NOMO-1 (cell line): ENCODE measurements around the gene OR13C8.

Source experiments
- DNase-seq, 2 experiments: peaks; one replicate each; lab custom pipeline; 2025; ENCODE audit not compliant: unreplicated experiment in 2 of 2; lab: John Stamatoyannopoulos, UW

OR13C8 gene

GRCh38 chr9:104611213-104611612, 42.2 kb downstream of the OR13C8 start:
- no peak for DNase-seq

DNA sequence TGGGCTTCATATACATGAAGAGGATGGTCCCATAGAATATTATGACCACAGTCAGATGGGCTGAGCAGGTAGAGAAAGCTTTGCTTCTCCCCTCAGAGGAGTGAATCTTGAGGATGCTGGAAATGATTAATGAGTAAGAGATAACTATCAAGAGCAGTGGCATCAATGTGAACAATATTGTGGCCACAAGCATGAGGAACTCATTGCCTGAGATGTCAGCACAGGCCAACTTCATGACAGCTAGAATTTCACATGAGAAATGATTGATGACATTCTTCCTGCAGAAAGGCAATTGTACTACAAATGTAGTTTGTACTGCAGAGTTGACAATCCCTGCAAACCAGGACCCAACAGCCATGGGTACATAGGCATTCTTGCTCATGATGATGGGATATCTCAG, 48.5 kb downstream of the OR13C8 start:
- DNase-seq = no peak

DNA sequence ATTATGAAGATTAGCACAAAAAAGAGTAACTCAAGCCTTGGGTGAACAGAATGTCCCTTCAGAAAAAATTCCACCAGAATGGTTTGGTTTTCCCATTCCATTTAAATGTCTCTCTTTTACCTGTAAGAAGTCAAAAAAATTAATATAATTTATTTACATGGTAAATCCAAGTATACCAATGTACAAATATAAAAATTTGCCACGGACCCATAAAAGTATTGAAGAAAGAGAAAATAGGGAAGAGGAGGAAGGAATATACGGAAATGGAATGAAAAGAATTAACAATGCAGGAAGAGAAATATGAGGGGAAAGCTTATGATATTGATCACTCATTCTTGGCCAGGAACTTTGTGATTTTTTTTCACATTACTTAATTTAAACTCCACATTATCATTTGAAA, 49.1 kb downstream of the OR13C8 start, which contains the start of gene OR13C9:
Gene OR13C9 (minus strand): TSS at position 101 of the 400 bp plus-strand sequence. CDS start 0 bp downstream, at position 101.
- DNase-seq = no peak
